GM18870 (cell line): ENCODE data around the gene SLC22A12.
"Not testable (repeated sequence)": the region's sequence is repeated elsewhere in the genome, so short reads cannot be mapped to it uniquely, and the experiment has no call there.

ENCODE experiments used
- ATAC-seq: cut with Tn5 transposase; IDR thresholded peaks from one replicate; pipeline ENCODE4 v1.9.1; 2021; ENCODE audit warnings: moderate library complexity; ENCODE audit not compliant: unreplicated experiment

SLC22A12 gene

DNA sequence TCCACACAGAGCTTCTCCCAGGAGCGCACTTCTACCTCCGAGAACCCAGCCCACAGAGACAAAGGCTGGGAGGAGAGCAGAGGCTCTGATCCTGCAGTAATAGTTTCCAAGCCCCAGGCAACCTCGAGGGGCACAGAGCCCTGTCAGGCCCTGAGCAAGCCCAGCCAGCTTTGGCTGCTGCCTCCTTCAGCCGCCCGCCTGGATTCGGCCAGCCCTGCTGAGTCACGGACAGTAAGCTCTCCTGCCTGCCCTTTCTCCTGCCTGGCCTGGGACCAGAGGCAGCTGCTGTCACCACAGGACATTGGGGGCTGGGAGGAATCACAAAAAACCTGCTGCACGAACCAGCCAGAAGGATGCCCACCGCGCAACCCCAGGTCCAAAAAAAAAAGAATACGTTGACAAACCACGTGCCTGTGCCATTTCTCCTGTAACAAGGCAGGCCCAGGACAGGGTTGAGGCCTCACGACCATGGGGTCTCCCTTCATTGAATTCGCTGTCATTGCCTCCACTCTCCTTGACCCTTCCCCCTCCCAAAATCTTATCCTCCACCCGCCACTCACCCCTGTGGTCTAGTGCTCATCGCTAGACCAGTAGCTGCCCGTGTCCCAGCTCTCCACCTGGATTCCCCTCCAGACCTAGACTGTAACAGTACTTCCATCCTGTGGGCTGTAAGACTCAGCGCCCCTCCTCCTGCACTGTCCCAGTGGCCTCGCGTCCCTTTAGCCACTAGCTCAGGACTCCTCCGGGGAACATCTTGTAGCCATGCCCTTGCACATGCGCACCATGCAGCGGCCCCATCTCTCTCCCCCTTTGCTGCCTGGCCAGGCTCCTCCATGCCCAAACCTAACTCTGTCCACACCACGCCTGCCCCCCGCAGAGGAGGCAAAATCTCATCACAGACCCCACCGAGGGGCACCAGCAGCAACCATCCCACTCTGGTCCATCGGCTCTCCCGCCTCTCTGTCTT is 7.4 kb upstream of the SLC22A12 start:
- ATAC-seq: no peak

DNA sequence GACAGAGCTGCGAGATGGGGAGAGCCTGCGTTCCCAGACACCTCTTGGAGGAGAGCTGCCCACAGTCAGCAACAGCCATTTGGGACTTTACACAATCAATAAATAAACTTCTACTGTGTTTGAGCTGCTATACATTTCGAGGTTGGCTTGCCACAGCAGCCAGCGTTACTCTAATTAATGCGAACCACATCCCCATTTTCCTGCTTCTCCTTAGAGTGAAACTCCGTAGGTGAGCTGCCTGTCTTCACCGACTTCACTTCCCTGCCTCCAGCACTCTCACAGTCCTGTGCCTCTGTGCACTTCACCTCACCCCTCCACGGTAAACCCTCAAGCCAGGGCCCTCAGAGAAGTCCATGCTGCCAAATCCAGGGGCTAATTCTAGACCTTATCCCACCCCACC is 5.9 kb upstream of the SLC22A12 start:
- ATAC-seq: no peak

DNA sequence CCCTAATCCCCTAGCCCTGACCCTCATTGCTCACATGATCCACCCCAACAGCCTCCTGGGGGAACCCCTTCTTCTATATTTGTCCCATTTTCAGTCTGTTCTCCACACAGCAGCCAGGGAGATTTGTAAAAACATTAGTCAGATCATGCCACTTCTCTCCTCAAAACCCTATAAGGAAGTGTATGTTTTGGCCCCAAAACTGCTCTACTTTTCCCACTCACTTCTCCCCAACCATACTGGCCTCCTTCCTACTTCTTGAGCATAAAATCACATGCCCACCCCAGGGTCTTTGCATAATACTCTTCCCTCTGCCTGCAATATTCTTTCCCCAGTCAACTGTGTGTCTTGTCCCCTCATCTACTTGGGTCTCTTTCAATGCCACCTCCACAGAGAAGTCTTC is 4.7 kb upstream of the SLC22A12 start:
- no peak for ATAC-seq

DNA sequence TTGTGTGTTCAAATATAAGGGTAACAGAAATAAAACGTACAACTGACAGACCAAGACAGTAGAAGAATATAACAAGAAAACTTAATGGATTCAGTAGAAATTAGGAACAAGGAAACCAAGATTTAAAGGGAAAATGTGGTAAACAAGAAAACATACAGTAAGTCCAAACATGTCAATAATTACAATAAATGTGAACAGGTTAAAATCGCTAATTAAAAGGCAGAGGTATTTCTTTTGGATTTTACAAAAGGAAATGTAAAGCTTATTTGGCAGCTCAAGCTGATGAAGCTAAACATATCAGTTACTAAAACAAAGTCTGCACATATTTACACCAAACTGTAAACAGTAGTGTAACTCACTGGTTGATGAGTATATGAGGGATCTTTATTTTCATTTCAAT is 2.3 kb upstream of the SLC22A12 start:
- no peak for ATAC-seq

DNA sequence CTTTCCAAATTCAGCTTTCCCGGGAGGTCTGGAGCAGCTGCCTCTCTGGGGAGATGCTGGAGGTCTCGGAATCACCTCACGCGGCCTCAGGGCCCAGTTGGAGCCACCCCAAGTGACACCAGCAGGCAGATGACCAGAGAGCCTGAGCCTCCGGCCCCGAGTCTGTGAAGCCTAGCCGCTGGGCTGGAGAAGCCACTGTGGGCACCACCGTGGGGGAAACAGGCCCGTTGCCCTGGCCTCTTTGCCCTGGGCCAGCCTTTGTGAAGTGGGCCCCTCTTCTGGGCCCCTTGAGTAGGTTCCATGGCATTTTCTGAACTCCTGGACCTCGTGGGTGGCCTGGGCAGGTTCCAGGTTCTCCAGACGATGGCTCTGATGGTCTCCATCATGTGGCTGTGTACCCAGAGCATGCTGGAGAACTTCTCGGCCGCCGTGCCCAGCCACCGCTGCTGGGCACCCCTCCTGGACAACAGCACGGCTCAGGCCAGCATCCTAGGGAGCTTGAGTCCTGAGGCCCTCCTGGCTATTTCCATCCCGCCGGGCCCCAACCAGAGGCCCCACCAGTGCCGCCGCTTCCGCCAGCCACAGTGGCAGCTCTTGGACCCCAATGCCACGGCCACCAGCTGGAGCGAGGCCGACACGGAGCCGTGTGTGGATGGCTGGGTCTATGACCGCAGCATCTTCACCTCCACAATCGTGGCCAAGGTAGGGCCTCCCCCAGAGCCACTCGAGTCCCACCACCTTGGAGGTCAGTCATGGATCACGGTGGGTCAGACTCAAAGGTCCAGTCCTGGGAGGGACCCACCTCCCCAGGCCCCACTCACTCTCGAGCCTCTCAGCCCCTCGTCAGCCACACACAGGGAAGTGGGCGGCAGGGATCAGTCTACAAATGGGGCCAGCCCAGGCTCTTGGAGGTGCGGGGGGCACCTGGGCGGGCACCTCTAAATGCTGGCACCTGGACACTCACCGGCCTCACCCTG is 525 bp downstream of the SLC22A12 start:
- no peak for ATAC-seq

DNA sequence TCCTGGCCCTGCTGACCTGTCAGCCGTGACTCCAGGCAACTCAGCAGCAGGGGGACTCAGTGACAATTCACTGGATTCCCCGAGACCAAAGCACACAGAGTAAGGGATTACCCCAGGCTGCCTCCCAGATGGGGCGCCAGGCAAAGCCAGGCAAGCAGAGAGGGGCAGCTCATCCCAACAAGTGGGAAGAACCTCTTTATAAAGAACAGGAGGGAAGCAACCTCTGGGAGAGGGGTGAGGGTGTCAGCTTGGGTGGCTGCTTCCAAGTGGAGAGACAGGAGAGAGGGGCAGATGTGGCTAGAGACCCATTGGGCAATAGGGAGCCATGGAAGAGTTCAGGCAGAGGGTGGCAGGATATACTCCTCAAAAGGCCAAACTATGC is 1.2 kb downstream of the SLC22A12 start:
- no peak for ATAC-seq

DNA sequence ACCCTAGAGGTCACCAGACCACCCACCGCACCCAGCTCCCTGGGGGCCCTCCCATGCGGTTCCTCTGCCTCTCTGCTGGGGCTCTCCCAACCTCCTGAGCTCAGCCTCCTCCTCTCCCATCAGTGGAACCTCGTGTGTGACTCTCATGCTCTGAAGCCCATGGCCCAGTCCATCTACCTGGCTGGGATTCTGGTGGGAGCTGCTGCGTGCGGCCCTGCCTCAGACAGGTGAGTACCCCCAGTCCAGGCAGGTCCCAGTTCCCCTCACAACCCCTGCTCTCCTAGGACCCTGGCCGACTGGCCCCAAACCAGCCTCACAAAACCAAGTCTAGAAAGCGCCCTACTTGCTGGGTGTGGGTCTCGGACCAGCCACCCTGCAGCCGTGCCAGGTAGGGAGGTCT is 1.6 kb downstream of the SLC22A12 start:
- no peak for ATAC-seq

DNA sequence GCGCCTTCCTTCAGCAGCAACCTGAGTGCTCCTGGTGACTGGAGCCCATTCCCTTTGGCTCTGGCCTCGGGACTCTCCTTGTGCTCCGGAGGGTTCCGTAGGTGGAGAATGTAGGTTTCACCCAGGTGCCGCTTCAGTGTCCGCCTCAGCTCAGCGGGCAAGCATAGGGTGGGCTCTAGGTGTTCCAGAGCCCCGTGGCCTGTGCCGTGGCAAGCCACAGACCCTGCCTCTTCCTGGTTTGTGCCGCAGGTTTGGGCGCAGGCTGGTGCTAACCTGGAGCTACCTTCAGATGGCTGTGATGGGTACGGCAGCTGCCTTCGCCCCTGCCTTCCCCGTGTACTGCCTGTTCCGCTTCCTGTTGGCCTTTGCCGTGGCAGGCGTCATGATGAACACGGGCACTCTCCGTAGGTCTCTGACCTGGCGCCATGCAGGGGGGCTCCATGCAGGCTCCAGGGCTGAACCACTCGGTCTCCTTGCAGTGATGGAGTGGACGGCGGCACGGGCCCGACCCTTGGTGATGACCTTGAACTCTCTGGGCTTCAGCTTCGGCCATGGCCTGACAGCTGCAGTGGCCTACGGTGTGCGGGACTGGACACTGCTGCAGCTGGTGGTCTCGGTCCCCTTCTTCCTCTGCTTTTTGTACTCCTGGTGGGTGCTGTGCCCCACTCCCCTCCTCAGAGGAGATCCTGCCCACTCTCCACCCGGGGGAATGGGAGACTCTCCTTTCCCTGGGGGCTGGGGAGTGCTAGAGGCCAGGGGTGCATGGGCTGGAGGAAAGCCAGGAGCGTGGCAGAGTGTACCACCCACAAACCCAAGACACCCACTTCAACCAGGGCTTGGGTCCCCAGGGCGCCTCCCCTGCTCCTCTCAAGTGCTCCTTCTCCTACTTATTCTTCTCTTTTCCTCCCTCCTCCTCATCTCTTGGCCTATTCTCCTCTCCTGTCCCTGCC is 2.4 kb downstream of the SLC22A12 start:
- no peak for ATAC-seq

DNA sequence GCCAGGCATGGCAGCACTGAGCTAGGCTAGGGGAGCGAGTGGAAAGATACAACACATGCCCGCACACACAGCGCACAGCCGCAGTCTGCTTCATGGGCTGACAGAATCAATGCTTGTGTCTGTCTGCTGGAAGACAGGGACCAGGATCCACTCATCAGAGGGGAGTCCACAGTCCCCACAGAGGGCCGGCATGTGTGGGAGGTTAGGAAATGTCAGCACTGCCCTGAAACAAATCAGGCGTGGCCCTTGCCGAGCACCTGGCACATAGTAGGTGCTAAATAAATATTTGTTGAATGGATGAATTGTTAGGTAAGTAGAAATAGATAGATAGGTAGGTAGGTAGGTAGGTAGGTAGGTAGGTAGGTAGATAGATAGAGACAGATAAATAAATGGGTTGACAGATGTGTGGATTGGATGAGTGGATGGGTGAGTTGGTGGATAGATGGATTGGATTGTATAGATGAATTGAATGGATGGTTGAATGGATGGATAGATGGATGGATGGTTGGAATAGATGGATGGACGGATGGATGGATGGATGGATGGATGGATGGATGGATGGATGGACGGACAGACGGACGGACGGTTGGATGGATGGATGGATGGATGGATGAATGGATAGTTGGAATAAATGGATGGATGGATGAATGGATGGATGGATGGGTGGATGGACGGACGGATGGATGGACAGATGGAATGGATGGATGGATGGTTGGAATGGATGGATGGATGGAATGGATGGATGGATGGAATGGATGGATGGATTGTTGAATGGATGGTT is 3.3 kb downstream of the SLC22A12 start:
- no peak for ATAC-seq

DNA sequence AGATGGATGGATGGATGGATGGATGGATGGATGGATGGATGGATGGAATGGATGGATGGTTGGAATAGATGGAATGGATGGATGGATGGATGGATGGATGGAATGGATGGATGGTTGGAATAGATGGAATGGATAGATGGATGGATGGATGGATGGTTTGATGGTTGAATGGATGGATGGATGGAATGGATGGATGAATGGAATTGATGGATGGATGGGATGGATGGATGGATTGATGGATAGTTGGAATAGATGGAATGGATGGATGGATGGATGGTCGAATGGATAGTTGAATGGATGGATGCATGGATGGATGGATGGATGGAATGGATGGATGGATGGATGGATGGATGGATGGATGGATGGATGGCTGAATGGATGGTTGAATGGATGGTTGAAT is 4.9 kb downstream of the SLC22A12 start:
- not testable (repeated sequence) for ATAC-seq

DNA sequence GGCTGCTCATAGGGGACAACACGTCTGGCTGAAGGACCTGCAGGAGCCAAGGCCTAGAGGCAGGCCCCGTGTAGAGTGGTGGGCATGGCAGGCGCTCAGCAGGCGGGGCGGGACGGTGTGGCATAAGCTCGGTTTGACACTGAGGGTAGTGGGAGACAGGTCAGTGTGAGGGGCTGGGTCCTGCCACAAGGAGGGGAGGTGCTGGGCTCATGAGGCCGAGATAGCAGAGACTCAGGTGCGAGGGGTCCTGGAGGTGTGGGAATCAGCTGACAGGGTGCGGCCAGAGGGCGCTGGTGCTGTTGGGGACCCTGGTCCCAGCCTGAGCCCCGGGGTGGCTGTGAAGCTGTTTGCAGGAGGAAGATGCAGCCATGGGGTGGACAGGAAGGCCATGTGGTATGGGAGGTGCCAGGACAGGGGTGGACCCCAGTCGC is 6.7 kb downstream of the SLC22A12 start:
- ATAC-seq: no peak

DNA sequence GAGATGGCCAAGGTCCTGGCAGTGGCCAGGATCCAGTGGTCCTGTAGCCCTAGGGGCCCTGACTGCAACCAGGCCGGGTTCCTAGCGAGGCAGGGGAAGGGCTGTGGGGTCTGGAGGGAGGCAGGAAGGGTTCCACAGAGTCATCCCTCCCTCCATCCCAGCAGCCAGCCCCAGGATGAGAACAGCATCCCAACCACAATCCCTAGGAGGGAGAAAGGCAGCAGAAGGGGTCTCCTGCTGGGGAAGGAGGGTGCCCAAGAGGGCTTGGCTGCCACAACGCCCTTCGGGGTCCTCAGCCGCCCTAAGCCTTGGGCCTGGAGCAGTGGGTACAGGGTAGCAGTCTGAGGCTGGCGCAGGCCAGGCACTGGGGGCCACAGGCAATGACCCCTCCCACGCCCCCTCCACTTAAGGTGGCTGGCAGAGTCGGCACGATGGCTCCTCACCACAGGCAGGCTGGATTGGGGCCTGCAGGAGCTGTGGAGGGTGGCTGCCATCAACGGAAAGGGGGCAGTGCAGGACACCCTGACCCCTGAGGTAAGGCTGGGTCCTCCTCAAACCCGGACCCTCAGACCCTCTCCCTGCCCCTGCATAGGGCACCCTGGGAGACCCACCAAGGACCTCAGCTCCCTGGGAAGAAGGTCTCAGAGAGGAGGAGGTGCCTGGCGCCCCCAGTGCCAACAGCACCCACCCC is 7.2 kb downstream of the SLC22A12 start:
- ATAC-seq: no peak

DNA sequence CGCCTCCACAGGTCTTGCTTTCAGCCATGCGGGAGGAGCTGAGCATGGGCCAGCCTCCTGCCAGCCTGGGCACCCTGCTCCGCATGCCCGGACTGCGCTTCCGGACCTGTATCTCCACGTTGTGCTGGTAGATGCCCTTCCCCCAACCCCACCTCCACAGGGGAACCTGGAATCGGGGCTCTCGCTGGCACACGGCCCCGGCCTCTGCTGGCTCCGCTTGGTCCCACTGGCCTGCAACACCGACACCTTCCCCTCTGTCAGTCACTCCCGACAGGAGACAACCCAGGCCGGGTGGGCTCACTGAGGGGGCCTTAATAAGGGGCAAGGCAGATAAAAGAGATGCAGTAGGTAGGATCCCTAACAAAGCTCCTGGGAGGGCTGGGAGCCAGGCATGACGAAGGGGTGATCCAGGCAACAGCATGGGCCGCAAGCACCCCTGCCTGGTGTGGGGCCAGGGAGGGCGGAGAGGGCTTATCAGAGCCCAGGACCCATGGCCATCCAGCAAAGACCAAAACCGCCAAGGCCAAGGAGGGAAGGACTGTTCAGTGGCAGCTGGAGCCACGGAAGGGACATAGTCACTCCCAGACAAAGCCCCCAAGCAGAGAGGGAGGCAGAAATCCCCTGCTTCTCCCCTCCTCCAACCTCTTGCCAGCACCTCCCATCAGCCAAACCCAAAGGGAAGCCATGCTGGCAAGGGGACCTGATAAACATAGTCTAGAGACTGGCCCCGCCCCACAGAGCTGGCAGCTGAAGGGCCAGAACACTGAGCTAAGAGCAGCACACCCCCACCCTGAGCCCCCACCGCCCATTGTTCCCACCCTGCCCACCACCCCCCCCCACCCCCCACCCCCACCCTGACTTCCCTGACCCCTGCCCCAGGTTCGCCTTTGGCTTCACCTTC is 8.0 kb downstream of the SLC22A12 start:
- ATAC-seq: no peak

DNA sequence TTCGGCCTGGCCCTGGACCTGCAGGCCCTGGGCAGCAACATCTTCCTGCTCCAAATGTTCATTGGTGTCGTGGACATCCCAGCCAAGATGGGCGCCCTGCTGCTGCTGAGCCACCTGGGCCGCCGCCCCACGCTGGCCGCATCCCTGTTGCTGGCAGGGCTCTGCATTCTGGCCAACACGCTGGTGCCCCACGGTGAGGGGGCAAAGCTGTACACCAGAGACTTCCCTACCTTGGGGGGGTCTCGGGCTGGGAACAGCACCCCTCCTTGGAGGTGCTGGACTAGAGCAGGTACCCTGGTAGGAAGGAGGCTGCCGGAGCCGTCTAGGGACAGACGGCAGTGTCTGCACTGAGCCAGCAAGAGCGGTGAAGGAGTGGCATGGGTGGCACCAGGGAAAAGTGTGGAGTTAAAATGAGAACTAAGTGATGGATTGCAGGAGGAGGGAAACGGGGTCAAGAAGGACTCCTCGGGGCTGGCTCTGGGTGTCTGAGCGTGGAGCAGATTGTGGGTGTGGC is 8.7 kb downstream of the SLC22A12 start:
- ATAC-seq: no peak

DNA sequence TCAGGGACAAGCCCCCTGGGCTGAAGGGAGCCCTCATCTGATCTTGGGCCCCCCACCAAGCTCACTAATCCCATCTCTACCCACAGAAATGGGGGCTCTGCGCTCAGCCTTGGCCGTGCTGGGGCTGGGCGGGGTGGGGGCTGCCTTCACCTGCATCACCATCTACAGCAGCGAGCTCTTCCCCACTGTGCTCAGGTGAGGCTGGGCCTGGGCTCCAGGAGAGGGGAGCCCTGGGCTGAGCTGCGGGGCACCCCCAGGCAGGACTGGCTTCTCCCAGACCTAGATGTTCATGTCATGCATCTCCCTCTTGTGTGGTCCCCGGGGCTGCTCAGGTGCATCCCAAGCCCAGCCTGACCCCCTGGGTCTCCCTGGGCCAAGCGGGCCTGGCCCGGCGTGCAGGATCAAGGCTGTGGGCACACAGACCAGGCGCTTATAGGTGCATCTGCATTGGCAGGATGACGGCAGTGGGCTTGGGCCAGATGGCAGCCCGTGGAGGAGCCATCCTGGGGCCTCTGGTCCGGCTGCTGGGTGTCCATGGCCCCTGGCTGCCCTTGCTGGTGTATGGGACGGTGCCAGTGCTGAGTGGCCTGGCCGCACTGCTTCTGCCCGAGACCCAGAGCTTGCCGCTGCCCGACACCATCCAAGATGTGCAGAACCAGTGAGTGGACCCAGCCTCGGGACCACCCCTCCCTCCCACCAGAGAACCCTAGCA is 9.4 kb downstream of the SLC22A12 start:
- ATAC-seq: no peak

DNA sequence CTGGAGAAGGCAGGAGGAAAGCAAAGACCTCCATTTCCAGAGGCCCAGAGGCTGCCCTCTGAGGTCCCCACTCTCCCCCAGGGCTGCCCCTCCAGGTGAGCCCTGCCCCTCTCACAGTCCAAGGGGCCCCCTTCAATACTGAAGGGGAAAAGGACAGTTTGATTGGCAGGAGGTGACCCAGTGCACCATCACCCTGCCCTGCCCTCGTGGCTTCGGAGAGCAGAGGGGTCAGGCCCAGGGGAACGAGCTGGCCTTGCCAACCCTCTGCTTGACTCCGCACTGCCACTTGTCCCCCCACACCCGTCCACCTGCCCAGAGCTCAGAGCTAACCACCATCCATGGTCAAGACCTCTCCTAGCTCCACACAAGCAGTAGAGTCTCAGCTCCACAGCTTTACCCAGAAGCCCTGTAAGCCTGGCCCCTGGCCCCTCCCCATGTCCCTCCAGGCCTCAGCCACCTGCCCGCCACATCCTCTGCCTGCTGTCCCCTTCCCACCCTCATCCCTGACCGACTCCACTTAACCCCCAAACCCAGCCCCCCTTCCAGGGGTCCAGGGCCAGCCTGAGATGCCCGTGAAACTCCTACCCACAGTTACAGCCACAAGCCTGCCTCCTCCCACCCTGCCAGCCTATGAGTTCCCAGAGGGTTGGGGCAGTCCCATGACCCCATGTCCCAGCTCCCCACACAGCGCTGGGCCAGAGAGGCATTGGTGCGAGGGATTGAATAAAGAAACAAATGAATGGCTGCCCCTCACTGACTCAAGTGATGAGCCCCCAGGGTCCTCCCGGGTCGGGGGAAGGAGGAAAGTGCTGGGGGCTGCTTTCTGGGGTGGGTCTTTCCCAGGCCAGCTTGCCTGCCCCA is 10.8 kb downstream of the SLC22A12 start:
- ATAC-seq: no peak
